K562 (cell line): ENCODE data around the gene RPP14.

Experiments
- FOXA3 ChIP-seq, 2 experiments: fragments of 450-650 bp in 1 of 2; sonication (generic) in 1 of 2; formaldehyde crosslinking; IDR thresholded peaks in 1 of 2; conservative IDR thresholded peaks in 1 of 2; 2 replicates each; pipeline versions ENCODE4 v1.4.0 to v1.8.0; 2020 to 2022; ENCODE audit warnings: mild to moderate bottlenecking in 2 of 2, missing genetic modification reagents in 1 of 2
- HNRNPLL ChIP-seq: fragments of 200-400 bp; formaldehyde crosslinking; IDR thresholded peaks from 2 replicates; pipeline ENCODE4 v1.6.1; 2017; ENCODE audit warnings: low read length, low read depth, mild to moderate bottlenecking; ENCODE audit not compliant: poor library complexity, severe bottlenecking
- NR2C2 ChIP-seq, 2 experiments: fragments of 200-800 bp in 1 of 2; sonication (Bioruptor generic) in 1 of 2; sonication (generic) in 1 of 2; formaldehyde crosslinking in 1 of 2; IDR thresholded peaks; 2 replicates each; pipeline versions ENCODE4 v1.6.1 to v1.8.0; 2016 to 2022; ENCODE audit warnings: mild to moderate bottlenecking in 1 of 2, missing compliant biosample characterization in 1 of 2, missing genetic modification characterization in 1 of 2, missing genetic modification reagents in 1 of 2
- POLR2A ChIP-seq: fragments of 450-650 bp; conservative IDR thresholded peaks from 2 replicates; pipeline ENCODE4 v1.6.1; 2016

DNA sequence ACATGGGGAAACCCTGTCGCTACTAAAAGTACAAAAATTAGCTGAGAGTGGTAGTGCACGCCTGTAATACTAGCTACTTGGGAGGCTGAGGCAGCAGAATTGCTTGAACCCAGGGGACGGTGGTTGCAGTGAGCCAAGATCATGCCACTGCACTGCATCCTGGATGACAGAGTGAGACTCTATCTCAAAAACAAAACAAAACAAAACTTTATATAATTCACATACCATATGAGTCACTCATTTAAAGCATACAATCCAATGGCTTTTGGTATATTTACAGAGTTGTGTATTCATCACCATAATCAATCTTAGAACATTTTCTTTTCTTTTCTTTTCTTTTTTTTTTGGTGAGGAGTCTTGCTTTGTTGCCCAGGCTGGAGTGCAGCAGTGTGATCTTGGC lies 35.3 kb downstream of the RPP14 start:
- TF ChIP-seq HNRNPLL (no peak), POLR2A (no peak), NR2C2 (CRISPR knock-in tag; IDR thresholded peaks at IDR 0.05) (no peak), NR2C2 (tag; IDR thresholded peaks at IDR 0.05) (no peak), FOXA3 (CRISPR knock-in tag; conservative IDR thresholded peaks at IDR 0.05 in 1 of 2, IDR thresholded peaks at IDR 0.05 in 1 of 2) (no peak)
